HepG2 (cell line): ENCODE results near the gene PLXNB2. TPM values are rescaled to one million over a fixed set of nuclear protein-coding genes. Genes with fewer than 3 reads are reported as not detected.

Source experiments
- FUBP1 ChIP-seq: sonication (generic); formaldehyde crosslinking; IDR thresholded peaks from 2 replicates; pipeline ENCODE4 v1.5.1; 2020; ENCODE audit warnings: missing genetic modification reagents, mild to moderate bottlenecking, borderline replicate concordance
- GTF3A ChIP-seq: sonication (generic); formaldehyde crosslinking; conservative IDR thresholded peaks from 2 replicates; pipeline ENCODE4 v1.4.0; 2020; ENCODE audit warnings: mild to moderate bottlenecking, missing genetic modification reagents
- PHF5A ChIP-seq: IDR thresholded peaks from one replicate; pipeline ENCODE4 v1.6.1; 2018; ENCODE audit warnings: low read depth, missing genetic modification reagents; ENCODE audit not compliant: unreplicated experiment
- POGZ ChIP-seq: sonication (generic); formaldehyde crosslinking; IDR thresholded peaks from 2 replicates; pipeline ENCODE4 v1.4.0; 2020; ENCODE audit warnings: mild to moderate bottlenecking, missing genetic modification reagents
- RARG ChIP-seq: sonication (generic); formaldehyde crosslinking; IDR thresholded peaks from 2 replicates; pipeline ENCODE4 v1.4.0; 2020; ENCODE audit warnings: low read depth, mild to moderate bottlenecking, missing genetic modification reagents
- RELA ChIP-seq: sonication (generic); formaldehyde crosslinking; IDR thresholded peaks from 2 replicates; pipeline ENCODE4 v1.4.0; 2020; ENCODE audit warnings: missing genetic modification reagents
- SSRP1 ChIP-seq: IDR thresholded peaks from 2 replicates; pipeline ENCODE4 v1.6.1; 2016; ENCODE audit warnings: control low read depth
- STAT6 ChIP-seq: sonication (generic); formaldehyde crosslinking; IDR thresholded peaks from 2 replicates; pipeline ENCODE4 v1.4.0; 2020; ENCODE audit warnings: missing genetic modification reagents, mild to moderate bottlenecking, borderline replicate concordance
- TFAP4 ChIP-seq: sonication (generic); IDR thresholded peaks from 2 replicates; pipeline ENCODE4 v1.6.1; 2016; ENCODE audit warnings: low read depth, borderline replicate concordance
- ZBTB7A ChIP-seq: sonication (generic); formaldehyde crosslinking; IDR thresholded peaks from 2 replicates; pipeline ENCODE4 v1.8.0; 2022; ENCODE audit warnings: mild to moderate bottlenecking, missing genetic modification reagents
- polyA plus RNA-seq, 8 experiments: library from polyadenylated mRNA; depleted of rRNA in 3 of 8; stranded (reverse) in 7 of 8; unstranded in 1 of 8; fragments of >200 nt; fragmentation: Illumina TruSeq in 4 of 8; extraction: Trizol in 4 of 8; gene quantifications; 2 replicates each; pipeline versions ENCODE4 v1.2.1 to v1.2.3, GENCODE V29; 2011 to 2016; ENCODE audit warnings: low read depth in 4 of 8, missing spikeins in 1 of 8, mixed read lengths in 1 of 8; ENCODE audit not compliant: insufficient read depth in 1 of 8
- total RNA-seq, 5 experiments: library from RNA; depleted of rRNA; stranded (reverse); fragments of >200 nt; fragmentation: Illumina TruSeq; extraction: Trizol; gene quantifications; 2 replicates each; pipeline ENCODE4 v1.2.3, GENCODE V29; 2016; ENCODE audit warnings: low read depth in 1 of 5
- TF ChIP-seq, protein P1 (sequence below): sonication (generic); formaldehyde crosslinking; IDR thresholded peaks from 2 replicates; pipeline ENCODE4 v1.8.0; 2022; ENCODE audit warnings: missing genetic modification reagents, mild to moderate bottlenecking, borderline replicate concordance
- TF ChIP-seq, protein P2 (sequence below): sonication (generic); formaldehyde crosslinking; IDR thresholded peaks from 2 replicates; pipeline ENCODE4 v1.4.0; 2020; ENCODE audit warnings: missing genetic modification reagents, borderline replicate concordance

The PLXNB2 gene
- total and polyA plus RNA-seq, 2 of the 13 experiments (the other 11 are each of a cell fraction or from before 2014, with no cell fraction given): 32.6 to 68.9 TPM

DNA sequence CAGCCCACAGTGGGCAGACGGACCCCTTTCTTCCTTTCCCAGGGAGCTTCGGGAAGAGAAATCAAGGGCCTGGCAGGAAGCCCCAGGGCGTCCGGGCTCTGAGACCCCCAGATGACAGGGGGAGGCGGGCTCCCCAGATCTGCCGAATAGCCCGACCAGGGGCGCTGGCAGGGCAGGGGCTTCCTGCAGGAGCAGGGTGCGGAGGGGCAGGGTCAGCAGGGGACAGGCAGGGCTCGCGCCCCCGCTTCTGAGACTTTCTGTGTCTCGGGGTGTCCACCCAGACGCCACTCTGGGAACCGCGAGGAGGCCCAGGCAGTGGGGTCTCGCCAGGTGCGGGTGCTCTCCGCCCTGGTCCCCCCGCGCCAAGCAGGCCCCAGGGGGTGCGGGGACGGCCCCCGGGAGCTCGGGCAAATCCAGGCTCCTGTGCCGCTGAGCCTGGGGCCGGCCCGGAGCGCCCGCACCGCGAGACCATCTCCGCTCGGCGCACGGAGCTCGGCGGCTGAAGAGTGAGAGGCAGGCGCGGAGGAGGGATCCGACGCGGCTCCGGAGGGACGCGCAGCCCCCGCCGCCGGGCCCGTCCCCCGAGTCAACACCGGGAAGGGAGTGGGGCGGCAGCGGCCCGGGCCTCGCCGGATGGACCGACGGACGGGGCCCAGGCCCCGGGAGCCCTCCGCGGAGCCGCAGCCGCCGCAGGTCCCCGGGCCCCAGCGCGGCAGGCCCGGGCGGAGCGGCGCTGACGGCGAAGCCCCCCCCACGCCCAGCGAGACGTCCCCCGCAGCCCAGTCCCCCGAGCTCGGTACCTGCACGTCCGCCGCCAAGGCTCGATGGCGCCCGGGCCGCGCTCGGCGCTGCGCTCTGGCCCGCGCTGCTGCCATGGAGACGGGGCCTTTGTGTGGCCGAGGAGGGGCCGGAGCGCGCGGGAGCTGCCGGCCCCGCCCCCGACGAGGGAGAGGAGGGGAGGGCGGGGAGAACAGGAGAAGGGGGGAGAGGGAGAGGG lies at the start of gene PLXNB2 (continued):
- no peak for TF ChIP-seq STAT6
- no peak for TF ChIP-seq TFAP4
- no peak for TF ChIP-seq RELA (CRISPR knock-in tag)
- TF ChIP-seq, protein P1, sequence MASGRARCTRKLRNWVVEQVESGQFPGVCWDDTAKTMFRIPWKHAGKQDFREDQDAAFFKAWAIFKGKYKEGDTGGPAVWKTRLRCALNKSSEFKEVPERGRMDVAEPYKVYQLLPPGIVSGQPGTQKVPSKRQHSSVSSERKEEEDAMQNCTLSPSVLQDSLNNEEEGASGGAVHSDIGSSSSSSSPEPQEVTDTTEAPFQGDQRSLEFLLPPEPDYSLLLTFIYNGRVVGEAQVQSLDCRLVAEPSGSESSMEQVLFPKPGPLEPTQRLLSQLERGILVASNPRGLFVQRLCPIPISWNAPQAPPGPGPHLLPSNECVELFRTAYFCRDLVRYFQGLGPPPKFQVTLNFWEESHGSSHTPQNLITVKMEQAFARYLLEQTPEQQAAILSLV: no peak
- no peak for TF ChIP-seq PHF5A (CRISPR knock-in tag)
- no peak for TF ChIP-seq POGZ (CRISPR knock-in tag)
- no peak for TF ChIP-seq RARG (CRISPR knock-in tag)
- no peak for TF ChIP-seq SSRP1 (CRISPR knock-in tag)
- no peak for TF ChIP-seq FUBP1 (CRISPR knock-in tag)
- TF ChIP-seq GTF3A (CRISPR knock-in tag): no peak
- TF ChIP-seq, protein P2, sequence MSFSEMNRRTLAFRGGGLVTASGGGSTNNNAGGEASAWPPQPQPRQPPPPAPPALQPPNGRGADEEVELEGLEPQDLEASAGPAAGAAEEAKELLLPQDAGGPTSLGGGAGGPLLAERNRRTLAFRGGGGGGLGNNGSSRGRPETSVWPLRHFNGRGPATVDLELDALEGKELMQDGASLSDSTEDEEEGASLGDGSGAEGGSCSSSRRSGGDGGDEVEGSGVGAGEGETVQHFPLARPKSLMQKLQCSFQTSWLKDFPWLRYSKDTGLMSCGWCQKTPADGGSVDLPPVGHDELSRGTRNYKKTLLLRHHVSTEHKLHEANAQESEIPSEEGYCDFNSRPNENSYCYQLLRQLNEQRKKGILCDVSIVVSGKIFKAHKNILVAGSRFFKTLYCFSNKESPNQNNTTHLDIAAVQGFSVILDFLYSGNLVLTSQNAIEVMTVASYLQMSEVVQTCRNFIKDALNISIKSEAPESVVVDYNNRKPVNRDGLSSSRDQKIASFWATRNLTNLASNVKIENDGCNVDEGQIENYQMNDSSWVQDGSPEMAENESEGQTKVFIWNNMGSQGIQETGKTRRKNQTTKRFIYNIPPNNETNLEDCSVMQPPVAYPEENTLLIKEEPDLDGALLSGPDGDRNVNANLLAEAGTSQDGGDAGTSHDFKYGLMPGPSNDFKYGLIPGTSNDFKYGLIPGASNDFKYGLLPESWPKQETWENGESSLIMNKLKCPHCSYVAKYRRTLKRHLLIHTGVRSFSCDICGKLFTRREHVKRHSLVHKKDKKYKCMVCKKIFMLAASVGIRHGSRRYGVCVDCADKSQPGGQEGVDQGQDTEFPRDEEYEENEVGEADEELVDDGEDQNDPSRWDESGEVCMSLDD: no peak
- no peak for TF ChIP-seq ZBTB7A (CRISPR knock-in tag)
